PFSK-1 (cell line): Measurements from ENCODE around the gene CFAP61.

Experiments used
- FOXP2 ChIP-seq: optimal IDR thresholded peaks from 2 replicates; pipeline ENCODE3; 2011; ENCODE audit warnings: borderline replicate concordance, control low read depth, inconsistent platforms; ENCODE audit not compliant: insufficient read depth; ENCODE audit errors: extremely low read length, extremely low read depth
- POLR2AphosphoS5 ChIP-seq: IDR thresholded peaks from 2 replicates; pipeline ENCODE4 v1.6.1; 2012; ENCODE audit warnings: low read depth, mild to moderate bottlenecking, control low read depth, low read length, moderate library complexity
- TAF1 ChIP-seq: IDR thresholded peaks from 2 replicates; pipeline ENCODE4 v1.6.1; 2012; ENCODE audit warnings: low read length, control low read depth, borderline replicate concordance; ENCODE audit not compliant: insufficient read depth

DNA sequence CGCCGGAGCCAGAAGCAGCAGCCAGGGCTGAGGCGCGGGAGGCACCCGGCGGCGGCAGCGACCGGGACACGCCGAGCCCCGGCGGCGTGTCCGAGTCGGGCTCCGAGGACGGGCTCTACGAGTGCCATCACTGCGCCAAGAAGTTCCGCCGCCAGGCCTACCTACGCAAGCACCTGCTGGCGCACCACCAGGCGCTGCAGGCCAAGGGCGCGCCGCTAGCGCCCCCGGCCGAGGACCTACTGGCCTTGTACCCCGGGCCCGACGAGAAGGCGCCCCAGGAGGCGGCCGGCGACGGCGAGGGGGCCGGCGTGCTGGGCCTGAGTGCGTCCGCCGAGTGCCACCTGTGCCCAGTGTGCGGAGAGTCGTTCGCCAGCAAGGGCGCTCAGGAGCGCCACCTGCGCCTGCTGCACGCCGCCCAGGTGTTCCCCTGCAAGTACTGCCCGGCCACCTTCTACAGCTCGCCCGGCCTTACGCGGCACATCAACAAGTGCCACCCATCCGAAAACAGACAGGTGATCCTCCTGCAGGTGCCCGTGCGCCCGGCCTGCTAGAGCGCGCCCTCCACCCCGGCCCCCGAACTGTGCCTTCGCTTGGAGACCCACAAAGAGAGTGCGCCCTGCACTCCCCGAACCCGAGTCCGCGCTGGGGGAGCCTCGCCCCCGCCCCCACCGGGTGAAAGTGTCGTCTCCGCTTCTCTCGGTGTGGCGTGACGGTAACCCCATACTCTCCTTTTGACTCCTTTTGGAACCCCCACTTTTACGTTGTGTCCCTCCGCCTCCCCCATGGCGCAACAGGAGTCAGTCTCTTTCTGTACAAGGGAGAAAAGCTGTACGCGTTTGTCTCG is 317.1 kb downstream of the CFAP61 start:
- no peak for TF ChIP-seq TAF1
- no peak for TF ChIP-seq POLR2AphosphoS5
- TF ChIP-seq FOXP2 = no peak
